ENCODE measurements around the gene C2CD2. TPM values are rescaled to one million over a fixed set of nuclear protein-coding genes. Genes with fewer than 3 reads are reported as not detected.

C2CD2 gene
- total and polyA plus RNA-seq, 2 donors (not counting 1 experiment from before 2014, with no cell fraction given) = 20.3 to 22.3 TPM

- Histone ChIP-seq H3K9me3 (ENCODE audit: control insufficient read depth, insufficient read depth, low read depth, low read length) (no peaks in the 10 kb centered on the region), H3K4me2 (ENCODE audit: extremely low read depth, insufficient read depth, low read length) (peak overlapping the region; percentile 17), H4K20me1 (ENCODE audit: control insufficient read depth, extremely low read depth, insufficient read depth, low read length) (no peaks in the 10 kb centered on the region), H3K9ac (ENCODE audit: insufficient read depth, low read length) (no peak overlapping the region), H3K79me2 (ENCODE audit: control insufficient read depth, insufficient read depth, low read length) (peaks cover 6% of the 10 kb centered on the region), H3K27ac (ENCODE audit: insufficient read depth, low read length) (peak overlapping the region; percentile 78), H3K4me3 (replicated peaks in 1 of 4; ENCODE audit: control extremely low read depth in 1 of 4, insufficient read depth in 1 of 4, low read depth in 3 of 4, low read length in 4 of 4) (no peak overlapping the region), H3K36me3 (ENCODE audit: control insufficient read depth, insufficient read depth, low read length) (no peaks in the 10 kb centered on the region), H3K27me3 (ENCODE audit: control insufficient read depth, insufficient read depth, low read length) (no peaks in the 10 kb centered on the region), H3K4me1 (ENCODE audit: control insufficient read depth, extremely low read depth, insufficient read depth, low read length) (peaks cover 14% of the 10 kb centered on the region), H2AFZ (ENCODE audit: low read length) (no peak overlapping the region)
- TF ChIP-seq CTCF (conservative IDR thresholded peaks at IDR 0.05 in 1 of 2, IDR thresholded peaks at IDR 0.05 in 1 of 2; ENCODE audit: low read depth in 1 of 2, low read length in 2 of 2) = no peak
- TF ChIP-seq EZH2 (IDR thresholded peaks at IDR 0.05; ENCODE audit: low read length, missing control alignments) = no peak
- DNase-seq (ENCODE audit: low read depth in 2 of 2) = peak; percentile 49 to 90
These were observed 21.1 kb downstream of the C2CD2 start for GRCh38 chr21:41932576-41933312.

GRCh38 chr21:41932191-41932575, 21.6 kb downstream of the C2CD2 start:
- H3K27me3 ChIP-seq (ENCODE audit: control insufficient read depth, insufficient read depth, low read length) = no peaks in the 10 kb centered on the region
- peaks cover 6% of the 10 kb centered on the region for H3K79me2 ChIP-seq (ENCODE audit: control insufficient read depth, insufficient read depth, low read length)
- no peak overlapping the region for H3K9ac ChIP-seq (ENCODE audit: insufficient read depth, low read length)
- H3K36me3 ChIP-seq (ENCODE audit: control insufficient read depth, insufficient read depth, low read length) = no peaks in the 10 kb centered on the region
- peak overlapping the region; percentile 17 for H3K4me2 ChIP-seq (ENCODE audit: extremely low read depth, insufficient read depth, low read length)
- H2AFZ ChIP-seq (ENCODE audit: low read length) = no peak overlapping the region
- TF ChIP-seq EZH2 (IDR thresholded peaks at IDR 0.05; ENCODE audit: low read length, missing control alignments) (no peak), CTCF (conservative IDR thresholded peaks at IDR 0.05 in 1 of 2, IDR thresholded peaks at IDR 0.05 in 1 of 2; ENCODE audit: low read depth in 1 of 2, low read length in 2 of 2) (peak in 1 of 2 donors; percentile 29)
- no peaks in the 10 kb centered on the region for H3K9me3 ChIP-seq (ENCODE audit: control insufficient read depth, insufficient read depth, low read depth, low read length)
- H4K20me1 ChIP-seq (ENCODE audit: control insufficient read depth, extremely low read depth, insufficient read depth, low read length) = no peaks in the 10 kb centered on the region
- H3K4me1 ChIP-seq (ENCODE audit: control insufficient read depth, extremely low read depth, insufficient read depth, low read length) = peaks cover 14% of the 10 kb centered on the region
- DNase-seq (ENCODE audit: low read depth in 2 of 2) = peak; percentile 68 to 91
- H3K4me3 ChIP-seq (replicated peaks in 1 of 4; ENCODE audit: control extremely low read depth in 1 of 4, insufficient read depth in 1 of 4, low read depth in 3 of 4, low read length in 4 of 4) = no peak overlapping the region
- H3K27ac ChIP-seq (ENCODE audit: insufficient read depth, low read length) = peak overlapping the region; percentile 78

GRCh38 chr21:41931041-41931451, 22.8 kb downstream of the C2CD2 start:
- H2AFZ ChIP-seq (ENCODE audit: low read length) = no peak overlapping the region
- no peaks in the 10 kb centered on the region for H3K36me3 ChIP-seq (ENCODE audit: control insufficient read depth, insufficient read depth, low read length)
- TF ChIP-seq EZH2 (IDR thresholded peaks at IDR 0.05; ENCODE audit: low read length, missing control alignments) = no peak
- no peak for TF ChIP-seq CTCF (conservative IDR thresholded peaks at IDR 0.05 in 1 of 2, IDR thresholded peaks at IDR 0.05 in 1 of 2; ENCODE audit: low read depth in 1 of 2, low read length in 2 of 2)
- no peak overlapping the region for H3K9ac ChIP-seq (ENCODE audit: insufficient read depth, low read length)
- H3K27me3 ChIP-seq (ENCODE audit: control insufficient read depth, insufficient read depth, low read length) = no peaks in the 10 kb centered on the region
- H4K20me1 ChIP-seq (ENCODE audit: control insufficient read depth, extremely low read depth, insufficient read depth, low read length) = no peaks in the 10 kb centered on the region
- no peaks in the 10 kb centered on the region for H3K9me3 ChIP-seq (ENCODE audit: control insufficient read depth, insufficient read depth, low read depth, low read length)
- no peak overlapping the region for H3K4me3 ChIP-seq (replicated peaks in 1 of 4; ENCODE audit: control extremely low read depth in 1 of 4, insufficient read depth in 1 of 4, low read depth in 3 of 4, low read length in 4 of 4)
- peaks cover 17% of the 10 kb centered on the region for H3K4me1 ChIP-seq (ENCODE audit: control insufficient read depth, extremely low read depth, insufficient read depth, low read length)
- H3K79me2 ChIP-seq (ENCODE audit: control insufficient read depth, insufficient read depth, low read length) = peaks cover 7% of the 10 kb centered on the region
- H3K4me2 ChIP-seq (ENCODE audit: extremely low read depth, insufficient read depth, low read length) = no peak overlapping the region
- no peak overlapping the region for H3K27ac ChIP-seq (ENCODE audit: insufficient read depth, low read length)
- peak in 1 of 2 donors; percentile 23 for DNase-seq (ENCODE audit: low read depth in 2 of 2)
